ENCODE results near the gene HLA-DRA.

- no peak for TF ChIP-seq CTCF (conservative IDR thresholded peaks at IDR 0.05; ENCODE audit: low read length)
- TF ChIP-seq EZH2phosphoT487 (IDR thresholded peaks at IDR 0.05; ENCODE audit: borderline replicate concordance): no peak
Observed at GRCh38 chr6:32457054-32457453, 17.4 kb downstream of the HLA-DRA start.
